ENCODE measurements around the gene TMEM129. TPM values are rescaled to one million over a fixed set of nuclear protein-coding genes. Genes with fewer than 3 reads are reported as not detected.

The TMEM129 gene
- total RNA-seq, 1 donor from 2014 or later: 24.1 TPM

Other genes with a start within 250 kb of the TMEM129 start
- 1.9 TPM for gene FAM53A, start 37.0 kb downstream of the TMEM129 start, total RNA-seq
- gene SLBP, start 9.0 kb downstream of the TMEM129 start, total RNA-seq: 23.2 TPM
- 9.9 TPM for gene TACC3, start 198 bp upstream of the TMEM129 start, total RNA-seq
- gene FGFR3, start 72.0 kb upstream of the TMEM129 start, total RNA-seq: 5.4 TPM
- 37.9 TPM for gene LETM1, start 134.8 kb upstream of the TMEM129 start, total RNA-seq
- 51.4 TPM for gene NSD2, start 150.1 kb upstream of the TMEM129 start, total RNA-seq